ENCODE data around the gene DSCAML1. TPM values are rescaled to one million over a fixed set of nuclear protein-coding genes. Genes with fewer than 3 reads are reported as not detected.

DSCAML1 gene
- total and polyA plus RNA-seq, 12 donors = 0.16 to 1.5 (median 0.57) TPM

- Histone ChIP-seq H3K27me3 (no peaks in the 10 kb centered on the region), H3K27ac (peak overlapping the region in 1 of 10 donors; percentile 80), H3K4me3 (no peak overlapping the region), H3K9me3 (no peaks in the 10 kb centered on the region), H3K36me3 (no peaks in the 10 kb centered on the region), H3K4me1 (peaks cover 8 to 75% (median 43%) of the 10 kb centered on the region in 9 donors)
- ATAC-seq (peak in 7 of 8 donors; percentile 19 to 36 (median 28)), DNase-seq (peak; percentile 66 to 74)
- intact Hi-C loops (cut with DNase I) = loop anchor here in 8 of 10 donors (2.0 to 5.0 kb wide), 8 partner anchors 23 to 392 kb away; no protein-coding TSS in a partner anchor
- 64 to 69% methylated on average over 10 of the region's 10 CpGs for WGBS, 2 donors
- TF ChIP-seq CTCF (IDR thresholded peaks at IDR 0.05) = peak in 8 of 9 donors; percentile 22 to 68 (median 58)
These were observed 22.4 kb upstream of the DSCAML1 start for GRCh38 chr11:117819096-117820040.

GRCh38 chr11:117818041-117818873 is 21.2 kb upstream of the DSCAML1 start:
- H3K36me3 ChIP-seq = no peaks in the 10 kb centered on the region
- TF ChIP-seq CTCF (IDR thresholded peaks at IDR 0.05) = peak in 3 of 9 donors; percentile 5 to 40 (median 27)
- ATAC-seq (peak in 2 of 8 donors; percentile 1 to 6), DNase-seq (no peak)
- peak overlapping the region in 2 of 10 donors; percentile 65 to 80 for H3K27ac ChIP-seq
- H3K27me3 ChIP-seq = no peaks in the 10 kb centered on the region
- no peak overlapping the region for H3K4me3 ChIP-seq
- 63% methylated on average over 9 of the region's 9 CpGs for WGBS, 2 donors
- intact Hi-C loops (cut with DNase I) = loop anchor here in 8 of 10 donors (2.0 to 5.0 kb wide), 7 partner anchors 25 to 391 kb away; no protein-coding TSS in a partner anchor
- H3K9me3 ChIP-seq = no peaks in the 10 kb centered on the region
- H3K4me1 ChIP-seq = peaks cover under 1 to 66% (median 34%) of the 10 kb centered on the region in 9 donors

GRCh38 chr11:117817368-117818040 is 20.5 kb upstream of the DSCAML1 start:
- Histone ChIP-seq H3K4me1 (peaks cover 0 to 58% (median 27%) of the 10 kb centered on the region in 9 donors), H3K36me3 (no peaks in the 10 kb centered on the region), H3K4me3 (peak overlapping the region in 3 of 10 donors; percentile 22 to 36 (median 34)), H3K9me3 (no peaks in the 10 kb centered on the region), H3K27ac (peak overlapping the region in 7 of 10 donors; percentile 31 to 80 (median 65)), H3K27me3 (no peaks in the 10 kb centered on the region)
- ATAC-seq (peak; percentile 58 to 78 (median 70)), DNase-seq (peak; percentile 82 to 83)
- intact Hi-C loops (cut with DNase I) = loop anchor here in 8 of 10 donors (2.0 to 5.0 kb wide), 7 partner anchors 25 to 390 kb away; no protein-coding TSS in a partner anchor
- peak; percentile 96 to 100 (median 99) for TF ChIP-seq CTCF (IDR thresholded peaks at IDR 0.05)
- WGBS, 2 donors = 17 to 18% methylated on average over 19 of the region's 19 CpGs

Data from heart right ventricle (tissue), 16 donors.